NCI-H2029 (cell line): ENCODE data around the gene CIZ1.

Experiments used
- DNase-seq: peaks from one replicate; lab custom pipeline; 2025; lab: John Stamatoyannopoulos, UW

CIZ1 gene

GRCh38 chr9:128124873-128125579 is 66.3 kb downstream of the CIZ1 start:
- DNase-seq: no peak

GRCh38 chr9:128124451-128124850 is 66.9 kb downstream of the CIZ1 start:
- no peak for DNase-seq

GRCh38 chr9:128123451-128124080 is 67.8 kb downstream of the CIZ1 start:
- DNase-seq: no peak

GRCh38 chr9:128122809-128123175 is 68.6 kb downstream of the CIZ1 start:
- DNase-seq: no peak

GRCh38 chr9:128121924-128122808 is 69.2 kb downstream of the CIZ1 start:
- no peak for DNase-seq

GRCh38 chr9:128121466-128121810 is 69.9 kb downstream of the CIZ1 start:
- no peak for DNase-seq

- no peak for DNase-seq
These were observed 70.5 kb downstream of the CIZ1 start for GRCh38 chr9:128120741-128121465.

GRCh38 chr9:128120061-128120740 is 71.2 kb downstream of the CIZ1 start:
- no peak for DNase-seq

- DNase-seq: no peak
These were observed 72.3 kb downstream of the CIZ1 start for GRCh38 chr9:128118971-128119665.

GRCh38 chr9:128118472-128118857 is 72.9 kb downstream of the CIZ1 start:
- DNase-seq: no peak

GRCh38 chr9:128117613-128118471 is 73.5 kb downstream of the CIZ1 start:
- peak; percentile 79 for DNase-seq

- no peak for DNase-seq
These were observed 75.0 kb downstream of the CIZ1 start for GRCh38 chr9:128116104-128117083.
